Measurements from ENCODE around the gene FLVCR1. TPM values are rescaled to one million over a fixed set of nuclear protein-coding genes. Genes with fewer than 3 reads are reported as not detected.
"Not testable (repeated sequence)": the region's sequence is repeated elsewhere in the genome, so short reads cannot be mapped to it uniquely, and the experiment has no call there.

FLVCR1 gene
- total RNA-seq, 1 experiment from 2014 or later: 30.8 TPM

- POLR2A ChIA-PET: no interaction called here
Observed at GRCh38 chr1:212908971-212909370, 50.9 kb downstream of the FLVCR1 start.

GRCh38 chr1:212909652-212910063, 51.6 kb downstream of the FLVCR1 start:
- no peak for DNase-seq
- peaks cover 4% of the 10 kb centered on the region for H3K4me1 Mint-ChIP-seq (ENCODE audit: low read depth, unreplicated experiment)
- POLR2A ChIA-PET: no interaction called here
- Histone ChIP-seq H3K27me3 (replicated peaks; ENCODE audit: control insufficient read depth, insufficient read depth, low read length) (no peaks in the 10 kb centered on the region), H3K4me1 (no peaks in the 10 kb centered on the region), H3K36me3 (ENCODE audit: control insufficient read depth, insufficient read depth, low read length) (no peaks in the 10 kb centered on the region), H3K4me3 (ENCODE audit: low read depth, low read length) (no peak overlapping the region), H3K9me3 (no peaks in the 10 kb centered on the region)
- no peak overlapping the region for H3K4me3 Mint-ChIP-seq (ENCODE audit: unreplicated experiment)
- CTCF ChIA-PET: no interaction called here
- no TSS peak for BruUV-seq (replicated peaks)
- H3K27ac Mint-ChIP-seq (ENCODE audit: unreplicated experiment): no peak overlapping the region
- peaks cover 8% of the 10 kb centered on the region for H3K36me3 Mint-ChIP-seq (ENCODE audit: insufficient read depth, unreplicated experiment)
- intact Hi-C loops (cut with micrococcal nuclease; ENCODE audit: unreplicated experiment): no loop called here
- H3K9me3 Mint-ChIP-seq (ENCODE audit: unreplicated experiment): no peaks in the 10 kb centered on the region
- no peaks in the 10 kb centered on the region for H3K27me3 Mint-ChIP-seq (ENCODE audit: insufficient read depth, unreplicated experiment)
- TF ChIP-seq CTCF (IDR thresholded peaks at IDR 0.05; ENCODE audit: insufficient read depth in 1 of 2, low read depth in 1 of 2, low read length in 1 of 2, severe bottlenecking in 1 of 2, unreplicated experiment in 1 of 2): no peak

More at GRCh38 chr1:212908971-212909370, 50.9 kb downstream of the FLVCR1 start:
- intact Hi-C loops (cut with micrococcal nuclease; ENCODE audit: unreplicated experiment): no loop called here
- Mint-ChIP-seq H3K27me3 (ENCODE audit: insufficient read depth, unreplicated experiment) (no peaks in the 10 kb centered on the region), H3K4me3 (ENCODE audit: unreplicated experiment) (no peak overlapping the region), H3K4me1 (ENCODE audit: low read depth, unreplicated experiment) (no peaks in the 10 kb centered on the region), H3K27ac (ENCODE audit: unreplicated experiment) (no peak overlapping the region), H3K36me3 (ENCODE audit: insufficient read depth, unreplicated experiment) (peaks cover 5% of the 10 kb centered on the region), H3K9me3 (ENCODE audit: unreplicated experiment) (no peaks in the 10 kb centered on the region)
- DNase-seq: no peak
- no TSS peak for BruUV-seq (replicated peaks)
- CTCF ChIA-PET: no interaction called here
- Histone ChIP-seq H3K9me3 (no peaks in the 10 kb centered on the region), H3K4me1 (no peaks in the 10 kb centered on the region), H3K36me3 (ENCODE audit: control insufficient read depth, insufficient read depth, low read length) (no peaks in the 10 kb centered on the region), H3K27me3 (replicated peaks; ENCODE audit: control insufficient read depth, insufficient read depth, low read length) (no peaks in the 10 kb centered on the region), H3K4me3 (ENCODE audit: low read depth, low read length) (no peak overlapping the region)
- TF ChIP-seq CTCF (IDR thresholded peaks at IDR 0.05; ENCODE audit: insufficient read depth in 1 of 2, low read depth in 1 of 2, low read length in 1 of 2, severe bottlenecking in 1 of 2, unreplicated experiment in 1 of 2): no peak

GRCh38 chr1:212910213-212910612, 52.1 kb downstream of the FLVCR1 start:
- DNase-seq; H3K4me1 Mint-ChIP-seq (ENCODE audit: low read depth, unreplicated experiment); H3K4me1 ChIP-seq; CTCF ChIA-PET; H3K27me3 Mint-ChIP-seq (ENCODE audit: insufficient read depth, unreplicated experiment); intact Hi-C loops (cut with micrococcal nuclease; ENCODE audit: unreplicated experiment); H3K4me3 Mint-ChIP-seq (ENCODE audit: unreplicated experiment); POLR2A ChIA-PET; H3K27ac Mint-ChIP-seq (ENCODE audit: unreplicated experiment); H3K9me3 ChIP-seq; H3K4me3 ChIP-seq (ENCODE audit: low read depth, low read length); BruUV-seq (replicated peaks); H3K36me3 ChIP-seq (ENCODE audit: control insufficient read depth, insufficient read depth, low read length); H3K27me3 ChIP-seq (replicated peaks; ENCODE audit: control insufficient read depth, insufficient read depth, low read length); H3K9me3 Mint-ChIP-seq (ENCODE audit: unreplicated experiment): not testable (repeated sequence)
- H3K36me3 Mint-ChIP-seq (ENCODE audit: insufficient read depth, unreplicated experiment): peaks cover 10% of the 10 kb centered on the region

GRCh38 chr1:212913638-212914037, 55.6 kb downstream of the FLVCR1 start:
- H3K4me3 ChIP-seq (ENCODE audit: low read depth, low read length); BruUV-seq (replicated peaks); H3K27me3 Mint-ChIP-seq (ENCODE audit: insufficient read depth, unreplicated experiment); DNase-seq; H3K4me3 Mint-ChIP-seq (ENCODE audit: unreplicated experiment); H3K27me3 ChIP-seq (replicated peaks; ENCODE audit: control insufficient read depth, insufficient read depth, low read length); H3K4me1 ChIP-seq; intact Hi-C loops (cut with micrococcal nuclease; ENCODE audit: unreplicated experiment); POLR2A ChIA-PET; H3K27ac Mint-ChIP-seq (ENCODE audit: unreplicated experiment); H3K36me3 ChIP-seq (ENCODE audit: control insufficient read depth, insufficient read depth, low read length); H3K9me3 Mint-ChIP-seq (ENCODE audit: unreplicated experiment); H3K9me3 ChIP-seq: not testable (repeated sequence)
- CTCF ChIA-PET: interaction anchor here (0.6 kb wide), 1 partner anchor 44 kb away, joined by 3 read pairs; no protein-coding TSS in a partner anchor
- H3K4me1 Mint-ChIP-seq (ENCODE audit: low read depth, unreplicated experiment): peaks cover 15% of the 10 kb centered on the region
- peaks cover 10% of the 10 kb centered on the region for H3K36me3 Mint-ChIP-seq (ENCODE audit: insufficient read depth, unreplicated experiment)

- BruUV-seq (replicated peaks); DNase-seq; H3K9me3 Mint-ChIP-seq (ENCODE audit: unreplicated experiment); POLR2A ChIA-PET; H3K9me3 ChIP-seq; CTCF ChIA-PET; H3K27me3 ChIP-seq (replicated peaks; ENCODE audit: control insufficient read depth, insufficient read depth, low read length); H3K27me3 Mint-ChIP-seq (ENCODE audit: insufficient read depth, unreplicated experiment); H3K4me3 Mint-ChIP-seq (ENCODE audit: unreplicated experiment); H3K4me1 ChIP-seq; H3K4me3 ChIP-seq (ENCODE audit: low read depth, low read length); H3K36me3 ChIP-seq (ENCODE audit: control insufficient read depth, insufficient read depth, low read length); intact Hi-C loops (cut with micrococcal nuclease; ENCODE audit: unreplicated experiment); H3K27ac Mint-ChIP-seq (ENCODE audit: unreplicated experiment): not testable (repeated sequence)
- H3K36me3 Mint-ChIP-seq (ENCODE audit: insufficient read depth, unreplicated experiment): peaks cover 10% of the 10 kb centered on the region
- peaks cover 15% of the 10 kb centered on the region for H3K4me1 Mint-ChIP-seq (ENCODE audit: low read depth, unreplicated experiment)
Observed at GRCh38 chr1:212914110-212914509, 56.0 kb downstream of the FLVCR1 start.
